ENCODE measurements around the gene SP2.
A peak's percentile ranks its signal among the peaks of the same experiment; 100 is the strongest.
"Not testable (repeated sequence)": the region's sequence is repeated elsewhere in the genome, so short reads cannot be mapped to it uniquely, and the experiment has no call there.

SP2 gene

DNA sequence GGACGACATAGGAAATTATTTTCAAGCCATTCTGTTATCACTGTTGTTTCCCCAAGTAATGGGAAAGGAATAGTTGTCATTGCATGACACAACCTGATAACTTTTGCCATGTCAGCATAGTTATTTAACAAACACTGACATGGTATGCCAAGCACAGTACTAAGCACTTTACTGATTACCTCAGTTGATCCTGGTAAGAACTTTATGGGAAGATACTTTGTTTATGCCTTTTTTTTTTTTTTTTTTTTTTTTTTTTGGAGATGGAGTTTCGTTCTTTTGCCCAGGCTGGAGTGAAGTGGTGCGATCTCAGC, 29.6 kb downstream of the SP2 start:
- no peak for DNase-seq

DNA sequence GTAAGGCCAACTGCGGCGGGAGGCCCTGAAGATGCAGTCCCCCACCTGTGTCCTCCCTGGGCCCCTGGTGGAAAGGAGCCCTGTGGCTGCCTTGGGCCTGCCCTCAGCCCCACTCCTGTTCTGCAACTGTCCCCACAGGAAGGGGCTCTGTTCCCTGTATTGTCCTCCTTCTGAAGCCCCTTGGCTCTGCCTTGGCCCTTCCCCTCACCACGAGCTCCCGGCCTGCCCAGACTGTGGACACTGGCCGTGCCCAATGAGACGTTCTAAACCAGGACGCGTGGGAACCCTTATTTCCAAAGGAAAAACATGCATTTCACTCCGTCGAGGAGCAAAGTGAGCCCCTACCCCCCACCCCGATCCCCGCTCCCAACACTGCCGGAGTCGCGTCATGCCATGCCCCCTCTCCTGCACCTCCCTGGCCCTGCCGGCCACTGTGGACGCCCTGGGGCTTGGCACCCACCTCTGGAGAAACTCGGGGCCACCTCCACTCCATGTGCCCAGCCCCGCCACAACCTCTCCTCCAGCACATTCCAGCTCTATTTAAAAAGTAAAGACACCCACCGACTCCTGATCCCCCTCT, 31.9 kb downstream of the SP2 start:
- DNase-seq = no peak

DNA sequence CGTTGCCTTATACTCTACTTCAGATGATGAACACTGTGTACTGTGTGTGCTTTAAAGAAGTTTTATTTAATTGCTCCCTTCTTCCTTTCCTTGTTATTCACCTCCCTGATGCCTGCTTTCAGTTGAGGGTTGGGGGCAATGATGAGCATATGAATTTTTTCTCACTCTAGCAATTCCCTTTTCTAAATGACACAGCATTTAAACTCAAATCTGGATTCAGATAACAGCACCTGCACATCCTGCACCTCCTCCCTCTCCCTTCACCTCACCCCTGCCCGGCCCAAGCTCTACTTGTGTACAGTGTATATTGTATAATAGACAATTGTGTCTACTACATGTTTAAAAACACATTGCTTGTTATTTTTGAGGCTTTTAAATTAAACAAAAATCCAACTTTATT, 32.4 kb downstream of the SP2 start:
- no peak for DNase-seq

DNA sequence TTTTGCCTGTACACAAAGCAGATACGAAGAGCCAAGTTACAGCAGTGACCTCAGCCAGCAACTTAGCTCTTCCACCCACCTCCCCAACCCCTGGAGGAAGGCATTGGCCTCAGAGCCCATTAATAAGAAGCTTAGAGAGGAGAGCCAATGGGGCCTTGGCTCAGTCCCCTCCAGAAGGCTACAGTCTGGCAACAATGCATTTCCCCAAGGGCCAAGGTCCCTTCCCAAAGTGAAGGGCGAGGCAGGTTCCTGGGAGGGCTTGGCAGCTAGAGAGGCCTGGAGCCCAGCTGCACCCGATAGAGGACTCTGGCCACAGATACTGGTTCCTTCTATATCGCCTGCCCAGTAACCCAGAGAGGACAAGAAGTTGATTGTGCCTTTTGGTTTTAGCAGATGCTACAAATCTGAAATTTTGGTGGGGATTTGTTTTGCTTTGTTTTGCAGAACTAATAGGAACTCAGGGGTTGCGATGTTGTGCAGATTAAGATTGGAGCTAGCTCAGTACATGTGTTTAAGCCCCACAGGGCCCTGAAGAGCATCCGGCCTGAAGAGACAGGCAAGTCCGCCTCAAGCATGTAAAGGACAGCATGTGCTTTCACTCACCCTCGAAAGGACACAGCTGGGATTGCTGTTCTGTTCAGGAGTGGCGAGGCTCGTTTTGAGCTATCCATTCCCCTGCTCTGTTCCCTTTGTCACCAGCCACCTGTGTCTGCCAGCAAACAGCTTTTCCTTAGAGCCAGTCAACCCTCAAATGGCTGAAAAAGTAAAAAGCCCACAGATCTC, 33.4 kb downstream of the SP2 start:
- DNase-seq = no peak

DNA sequence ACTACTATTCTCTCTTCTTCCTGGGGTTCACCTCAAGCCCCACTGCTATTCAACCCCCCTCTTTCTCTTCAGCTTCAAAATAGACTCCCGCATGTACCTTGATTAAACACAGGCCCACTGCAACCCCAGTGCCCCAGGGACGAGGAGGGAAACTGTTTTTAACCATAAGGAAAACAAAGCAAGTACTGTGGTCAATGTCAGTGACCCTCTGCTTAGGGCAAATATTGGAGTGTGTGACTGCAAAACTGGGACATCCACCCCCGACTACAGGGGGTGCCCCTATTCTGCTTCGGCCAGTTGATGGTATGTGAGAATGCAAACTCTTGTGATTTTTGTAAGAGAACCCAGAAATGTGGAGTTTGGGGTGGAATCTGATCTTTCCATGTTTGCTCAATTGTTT, 35.8 kb downstream of the SP2 start:
- no peak for DNase-seq

DNA sequence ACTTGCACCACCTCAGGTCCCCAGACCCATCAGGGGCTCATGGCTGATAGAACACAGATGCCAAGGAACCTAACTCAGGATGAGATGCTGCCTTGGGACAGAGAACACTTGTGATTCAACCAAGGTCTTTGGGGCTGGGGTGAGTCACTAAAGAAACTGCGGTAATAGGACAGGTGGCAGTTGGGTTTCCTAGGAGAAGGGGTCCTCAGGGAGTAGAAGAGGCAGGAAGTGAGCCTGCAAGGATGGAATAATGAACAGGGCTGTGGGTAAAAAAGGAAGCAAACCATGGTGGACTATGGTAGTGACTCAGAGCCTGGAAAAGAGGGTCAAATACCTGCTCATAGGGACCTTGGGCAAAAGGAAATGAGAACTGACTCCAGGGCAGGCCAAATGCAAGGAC, 38.8 kb downstream of the SP2 start:
- no peak for DNase-seq

DNA sequence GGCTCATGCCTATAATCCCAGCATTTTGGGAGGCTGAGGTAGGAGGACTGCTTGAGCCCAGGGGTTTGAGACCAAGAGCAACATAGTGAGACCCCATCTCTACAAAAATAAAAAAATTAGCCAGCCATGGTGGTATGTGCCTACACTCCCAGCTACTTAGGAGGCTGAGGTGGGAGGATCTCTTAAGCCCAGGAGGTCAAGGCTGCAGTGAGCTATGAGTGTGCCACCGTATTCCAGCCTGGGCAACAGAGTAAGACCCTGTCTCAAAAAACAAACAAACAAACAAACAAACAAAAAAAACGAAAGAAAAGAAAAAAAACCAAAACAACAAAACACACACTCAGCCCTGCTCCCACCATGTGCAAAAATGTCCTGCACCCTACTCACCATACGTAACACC, 39.4 kb downstream of the SP2 start:
- DNase-seq = not testable (repeated sequence)

DNA sequence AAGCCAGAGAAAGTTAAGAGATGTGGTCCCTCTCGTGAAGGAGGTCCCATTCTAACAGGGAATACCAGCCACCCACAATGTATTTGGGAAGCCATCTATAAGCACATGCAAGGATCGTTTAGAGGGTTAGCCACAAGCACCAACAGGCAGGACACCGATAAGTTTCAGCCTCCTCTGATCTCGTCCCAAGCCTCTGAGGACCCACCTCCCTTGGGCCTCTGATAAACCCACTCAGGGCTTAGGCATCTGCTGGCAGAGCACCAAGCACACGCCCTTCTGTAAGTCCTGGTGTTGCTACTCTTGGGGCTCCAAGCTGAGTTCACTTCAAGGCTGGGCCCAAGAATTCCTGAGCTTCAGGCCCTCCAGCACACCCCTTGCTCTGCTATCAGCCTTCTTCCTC, 39.9 kb downstream of the SP2 start:
- no peak for DNase-seq

DNA sequence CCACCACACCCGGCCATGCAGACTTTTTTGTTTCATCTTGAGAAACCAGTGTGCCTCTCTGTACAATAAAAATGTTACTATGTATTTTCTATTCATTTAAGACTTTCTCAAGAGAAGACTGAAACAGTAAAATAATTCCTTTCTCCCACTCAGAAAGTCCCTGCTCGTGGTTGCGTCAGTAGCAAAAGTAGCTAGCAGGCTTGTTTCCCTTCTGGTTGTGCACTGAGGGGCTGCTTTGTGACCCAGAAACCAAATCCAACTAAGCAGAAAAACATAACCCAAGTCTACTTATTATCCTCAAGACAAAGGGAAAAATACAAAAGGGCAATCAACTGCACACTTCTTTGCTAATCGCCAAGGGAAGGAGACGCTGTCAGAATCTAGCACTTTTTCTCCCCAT, 41.9 kb downstream of the SP2 start:
- DNase-seq = no peak

DNA sequence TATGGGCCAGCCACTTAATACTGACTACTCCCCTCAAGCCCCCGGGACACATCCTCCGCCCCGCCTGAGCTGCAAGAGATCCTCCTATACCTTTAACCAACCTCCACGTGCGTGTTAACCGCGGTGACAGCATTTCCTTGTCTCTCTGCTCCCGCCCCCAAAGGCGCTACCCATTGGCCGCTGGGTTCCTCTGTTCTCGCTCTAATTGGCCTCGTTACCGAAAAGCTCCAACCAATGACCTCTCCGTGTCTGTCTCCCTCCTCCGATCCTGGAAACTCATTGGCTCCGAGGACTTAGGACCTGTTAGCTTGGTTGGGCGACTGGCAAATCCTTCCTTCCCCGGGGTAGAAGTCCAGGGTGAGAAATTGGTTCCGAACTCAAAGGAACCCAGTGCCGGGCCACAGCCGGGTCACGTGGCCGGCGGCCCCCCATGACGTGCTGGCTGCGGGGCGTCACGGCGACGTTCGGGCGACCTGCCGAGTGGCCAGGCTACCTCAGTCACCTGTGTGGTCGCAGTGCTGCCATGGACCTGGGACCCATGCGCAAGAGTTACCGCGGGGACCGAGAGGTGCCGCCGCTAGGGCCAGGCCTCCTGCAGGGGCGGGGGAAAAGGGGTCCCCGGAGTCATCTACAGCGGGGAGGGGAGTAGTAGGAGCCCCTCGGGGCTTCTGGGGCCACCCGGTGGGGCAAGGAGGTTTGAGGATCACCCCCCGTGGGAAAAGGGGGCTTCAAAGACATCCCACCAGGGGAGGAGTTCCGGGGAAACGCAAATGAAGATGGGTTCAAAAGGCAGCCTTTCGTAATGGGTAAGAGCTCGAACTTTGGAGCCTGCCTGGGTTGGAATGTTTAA, 45.4 kb downstream of the SP2 start, which contains the start of gene PNPO:
PNPO (plus strand) TSS at position 326 of the 850 bp plus-strand sequence; CDS start at position 431, 105 bp downstream.
- DNase-seq = peak; percentile 87

DNA sequence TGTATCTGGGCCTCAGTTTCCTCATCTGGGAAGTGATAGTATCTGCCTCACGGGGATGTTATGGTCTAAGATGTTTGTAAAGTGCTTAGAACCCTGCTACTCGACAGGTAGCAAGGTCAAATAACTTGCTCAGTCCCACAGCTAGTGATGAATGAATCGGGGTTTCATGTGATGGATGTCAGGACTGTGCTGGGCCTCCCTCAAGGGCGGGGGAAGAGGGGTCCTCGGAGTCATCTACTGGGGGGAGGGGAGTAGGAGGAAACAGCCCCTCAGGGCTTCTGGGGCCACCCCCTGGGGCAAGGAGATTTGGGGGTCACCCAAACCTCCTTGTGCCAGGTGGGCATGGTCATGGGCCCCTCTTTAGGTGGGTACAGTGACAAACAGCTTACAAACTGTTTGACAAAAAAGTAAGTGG, 46.1 kb downstream of the SP2 start:
- DNase-seq = no peak

DNA sequence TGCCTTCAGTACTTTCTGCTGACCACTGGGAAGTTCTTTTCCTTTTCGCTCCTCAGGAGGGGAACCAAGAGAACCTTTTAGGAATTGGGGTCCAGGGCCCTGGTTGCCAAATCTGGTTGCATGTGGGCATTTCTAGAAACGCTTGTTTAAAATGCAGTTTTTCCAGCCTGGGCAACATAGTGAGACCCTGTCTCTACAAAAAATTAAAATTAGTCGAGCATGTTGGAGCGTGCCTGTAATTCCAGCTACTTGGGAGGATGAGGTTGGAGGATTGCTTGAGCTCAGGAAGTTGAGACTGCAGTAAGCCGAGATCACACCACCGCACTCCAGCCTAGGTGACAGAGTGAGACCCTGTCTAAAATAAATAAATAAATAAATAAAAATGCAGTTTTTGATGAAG, 46.5 kb downstream of the SP2 start:
- no peak for DNase-seq

DNA sequence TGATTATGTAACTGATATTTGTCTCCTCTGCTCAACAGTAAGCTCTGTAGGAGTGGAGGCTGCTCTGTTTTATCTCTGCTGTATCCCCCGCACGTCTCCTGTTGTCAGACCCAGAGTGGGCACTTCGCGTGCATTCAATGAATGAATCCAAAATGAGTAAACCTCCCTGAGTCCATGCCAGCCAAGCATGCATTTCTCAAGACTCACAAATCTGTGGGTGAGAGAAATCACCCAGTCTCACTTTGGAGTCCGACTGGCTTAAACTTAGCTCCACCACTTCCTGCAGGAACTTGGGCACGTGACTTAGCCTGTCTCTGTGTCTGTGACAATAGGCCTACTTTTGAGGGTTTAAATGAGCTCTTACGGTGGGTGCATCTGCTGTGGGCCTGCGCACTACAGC, 49.0 kb downstream of the SP2 start:
- no peak for DNase-seq

DNA sequence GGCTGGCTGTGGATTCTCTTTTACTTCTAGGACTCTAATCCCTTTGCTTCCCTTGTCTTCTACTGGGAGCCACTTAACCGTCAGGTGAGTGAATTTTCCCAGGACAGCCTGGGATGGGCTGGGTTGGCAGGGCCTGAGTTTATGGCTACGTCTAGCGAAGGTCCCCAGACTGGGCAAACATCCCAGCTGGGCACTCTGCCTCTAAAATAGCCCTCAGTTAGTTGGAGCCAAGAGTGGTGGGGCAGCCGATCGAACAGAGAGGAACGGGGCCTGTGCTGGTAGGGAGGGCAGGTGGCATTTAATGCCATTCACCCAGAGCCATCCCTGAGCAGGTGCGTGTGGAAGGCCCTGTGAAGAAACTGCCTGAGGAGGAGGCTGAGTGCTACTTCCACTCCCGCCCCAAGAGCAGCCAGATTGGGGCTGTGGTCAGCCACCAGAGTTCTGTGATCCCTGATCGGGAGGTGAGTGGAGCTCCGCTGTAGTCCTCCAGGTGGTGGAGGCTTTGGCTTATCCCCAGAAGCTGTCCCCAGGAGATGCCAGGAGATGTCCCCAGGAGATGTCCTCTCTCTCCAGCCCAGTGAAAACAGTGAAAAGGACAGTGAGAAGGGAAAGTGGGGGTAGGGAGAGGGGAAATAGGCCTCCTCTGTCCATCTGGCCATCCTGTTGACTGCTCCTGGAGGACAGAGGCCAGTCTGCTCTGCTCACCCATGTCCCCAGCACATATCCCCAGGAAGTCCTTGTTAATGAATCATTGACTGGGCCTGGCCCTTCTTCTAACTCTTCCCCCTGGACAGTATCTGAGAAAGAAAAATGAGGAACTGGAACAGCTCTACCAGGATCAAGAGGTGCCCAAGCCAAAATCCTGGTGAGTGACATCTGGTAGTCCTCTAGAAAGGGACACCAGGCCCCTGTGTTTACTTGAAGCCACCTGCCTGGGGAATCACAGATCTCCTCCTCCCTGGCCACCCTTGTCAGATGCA, 49.8 kb downstream of the SP2 start:
- no peak for DNase-seq

DNA sequence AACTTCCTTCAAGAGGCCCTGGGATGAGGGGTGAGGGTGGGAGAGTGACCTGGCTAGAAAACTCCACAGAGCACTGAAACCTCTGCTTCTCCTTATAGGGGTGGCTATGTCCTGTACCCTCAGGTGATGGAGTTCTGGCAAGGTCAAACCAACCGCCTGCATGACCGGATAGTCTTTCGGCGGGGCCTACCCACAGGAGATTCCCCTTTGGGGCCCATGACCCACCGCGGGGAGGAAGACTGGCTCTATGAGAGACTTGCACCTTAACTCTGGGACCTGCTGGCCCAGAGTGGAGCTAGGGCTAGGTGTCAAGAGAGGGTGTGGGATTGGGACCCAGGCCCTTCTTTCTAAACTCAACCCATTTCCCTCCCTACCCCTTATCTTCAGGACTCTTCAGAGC, 50.5 kb downstream of the SP2 start:
- DNase-seq = no peak

DNA sequence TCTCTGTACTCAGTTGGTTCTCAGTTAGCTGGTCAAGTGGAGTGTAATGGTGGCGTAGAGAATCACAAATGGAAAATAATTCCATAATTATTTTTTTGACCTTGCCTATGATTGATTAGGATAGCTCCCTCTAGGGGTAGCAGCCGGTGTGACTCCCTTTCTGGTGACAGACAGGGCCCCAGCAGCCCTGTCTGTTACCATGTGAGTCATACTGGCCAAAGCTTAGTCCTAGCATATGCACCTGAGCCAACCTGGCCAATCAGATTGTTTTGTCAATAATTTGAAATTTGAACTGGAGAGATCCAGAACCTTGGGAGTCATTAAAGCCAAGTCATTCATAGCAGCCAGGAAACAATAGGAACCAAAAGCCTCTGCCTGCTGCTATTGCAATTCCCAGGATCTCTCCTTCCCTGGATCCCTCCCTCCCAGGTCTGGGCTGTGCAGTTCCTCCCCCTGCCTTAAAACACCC, 50.9 kb downstream of the SP2 start:
- DNase-seq = peak; percentile 62

DNA sequence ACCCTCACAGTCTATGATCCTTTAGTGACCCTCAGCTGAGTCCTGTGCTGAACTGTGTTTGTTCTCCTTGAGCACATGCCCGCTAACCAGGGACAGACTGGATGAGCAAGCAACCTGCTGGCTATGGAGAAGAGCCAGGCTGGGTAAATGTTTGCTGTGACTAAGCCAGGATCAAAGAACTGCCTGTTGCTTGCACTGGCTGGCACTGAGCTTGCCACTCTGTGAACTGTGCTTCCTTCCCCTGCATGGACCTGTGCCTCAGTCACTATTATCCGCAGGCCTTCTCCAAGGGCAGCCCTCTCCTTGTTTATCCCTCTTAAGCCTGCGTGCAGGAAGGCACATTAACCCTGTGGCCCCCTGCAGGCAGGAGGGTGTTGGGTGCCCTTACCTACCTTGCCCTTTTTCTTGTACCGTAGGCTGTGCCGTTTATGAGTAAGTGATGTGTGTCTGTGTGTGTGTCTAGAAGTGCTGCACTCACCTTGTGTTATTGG, 52.7 kb downstream of the SP2 start:
- DNase-seq = no peak

DNA sequence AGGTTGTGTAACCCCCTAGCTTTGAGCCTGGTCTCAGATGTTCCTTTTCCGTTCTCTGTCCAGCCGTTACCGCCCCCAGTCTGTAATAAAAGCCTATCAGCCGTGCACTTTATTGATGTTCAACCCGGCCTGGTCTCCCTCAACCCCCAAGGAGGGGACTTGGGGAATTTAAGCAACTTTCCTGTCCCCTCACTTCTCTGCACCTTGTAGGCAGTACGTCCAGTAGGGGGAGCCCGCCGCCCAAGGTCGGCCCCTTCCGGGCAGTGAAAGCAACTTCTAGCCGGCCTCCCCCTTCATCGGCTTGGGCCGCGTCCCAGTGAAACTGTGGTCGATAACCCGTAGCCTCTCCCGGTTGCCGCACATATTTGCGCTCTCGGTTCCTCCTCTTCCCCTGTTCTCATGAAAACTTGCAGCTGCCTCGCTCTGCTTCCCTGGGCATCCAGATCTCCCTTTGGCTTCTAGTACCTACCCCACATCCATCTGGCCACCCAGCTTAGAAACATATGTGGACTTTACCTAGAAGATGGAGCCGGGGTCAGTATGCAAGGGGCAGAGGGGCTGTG, 53.2 kb downstream of the SP2 start:
- peak; percentile 81 for DNase-seq

DNA sequence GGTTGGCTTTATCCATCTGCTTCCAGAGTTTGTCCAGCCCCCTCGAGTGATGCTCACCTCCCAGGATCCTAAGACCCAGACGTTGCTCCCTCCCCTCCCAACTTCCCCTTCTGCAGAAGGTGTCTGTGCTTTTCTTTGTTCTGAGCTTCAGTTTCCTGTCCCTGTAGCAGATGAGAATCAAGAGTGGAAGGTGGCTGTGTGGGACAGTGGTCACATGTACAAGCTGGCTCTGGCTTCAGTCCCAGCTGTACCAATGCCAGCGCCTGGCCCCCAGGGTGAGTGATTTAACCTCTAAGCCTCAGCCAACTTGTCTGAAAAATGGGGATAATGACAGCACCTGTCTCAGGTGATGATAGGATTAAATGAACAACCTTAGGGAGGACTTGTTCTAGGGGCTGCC, 53.9 kb downstream of the SP2 start:
- DNase-seq = no peak

DNA sequence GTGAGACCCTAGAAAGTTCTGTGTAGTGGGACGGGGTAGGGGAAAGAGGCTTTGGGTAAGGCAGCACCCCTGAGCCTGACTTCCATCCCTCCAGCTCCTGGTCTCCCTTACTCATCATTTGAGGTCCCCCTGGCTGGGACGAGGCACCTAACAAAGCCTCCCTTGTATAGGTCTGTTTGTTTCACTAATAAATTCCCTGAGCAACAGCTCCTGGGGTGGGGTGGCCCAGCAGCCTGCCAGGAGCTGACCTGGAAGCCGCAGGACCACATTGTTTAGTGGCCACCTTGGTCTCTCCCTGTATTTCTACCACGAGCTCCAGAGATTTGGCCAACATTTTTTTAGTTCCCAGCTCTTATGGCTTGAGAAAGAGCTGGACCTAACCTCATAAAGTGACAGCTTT, 54.4 kb downstream of the SP2 start:
- no peak for DNase-seq

DNA sequence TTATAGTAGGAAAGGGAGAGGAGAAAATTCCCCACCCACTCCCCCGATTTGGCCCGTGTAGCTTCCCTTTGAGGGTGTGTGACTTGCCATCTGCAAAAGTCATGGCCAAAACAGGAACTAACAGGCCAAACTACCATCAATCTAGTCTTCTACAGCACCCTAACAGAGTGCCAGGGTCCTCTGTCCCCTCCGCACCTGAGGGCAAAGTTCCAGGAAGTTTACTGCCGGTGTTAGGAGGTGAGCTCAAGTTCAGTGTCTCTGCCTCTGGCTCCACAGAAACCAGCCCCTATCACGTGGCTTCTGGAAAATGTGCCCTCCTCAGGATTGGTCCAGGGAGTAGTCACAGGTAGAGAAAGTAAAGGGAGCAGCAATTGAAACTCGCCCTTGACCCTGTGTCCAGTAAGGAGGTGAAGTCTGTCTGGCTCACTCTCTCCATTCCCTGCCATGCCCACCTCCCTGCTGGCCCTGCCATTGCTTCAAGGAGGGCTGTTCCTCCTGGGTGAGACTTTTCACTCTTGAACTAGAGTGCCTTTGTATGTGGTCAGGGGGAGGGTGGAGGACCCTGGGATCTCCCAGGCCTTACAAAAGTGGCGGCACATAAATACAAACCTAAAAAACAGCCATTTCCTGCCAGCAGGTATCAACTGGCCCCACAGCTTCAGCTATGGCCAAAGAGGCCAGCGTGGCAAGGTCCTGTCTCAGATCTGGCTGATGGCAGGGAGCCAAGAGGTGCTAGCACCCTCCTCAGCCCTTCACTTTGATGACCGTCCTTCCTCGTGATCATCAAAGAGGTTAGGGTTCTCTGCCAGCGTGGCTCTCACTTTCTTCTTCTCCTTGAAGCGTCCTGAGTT, 56.4 kb downstream of the SP2 start:
- DNase-seq = no peak
